ENCODE results near the gene SUN1.
"Not testable (repeated sequence)": the region's sequence is repeated elsewhere in the genome, so short reads cannot be mapped to it uniquely, and the experiment has no call there.

The SUN1 gene

DNA sequence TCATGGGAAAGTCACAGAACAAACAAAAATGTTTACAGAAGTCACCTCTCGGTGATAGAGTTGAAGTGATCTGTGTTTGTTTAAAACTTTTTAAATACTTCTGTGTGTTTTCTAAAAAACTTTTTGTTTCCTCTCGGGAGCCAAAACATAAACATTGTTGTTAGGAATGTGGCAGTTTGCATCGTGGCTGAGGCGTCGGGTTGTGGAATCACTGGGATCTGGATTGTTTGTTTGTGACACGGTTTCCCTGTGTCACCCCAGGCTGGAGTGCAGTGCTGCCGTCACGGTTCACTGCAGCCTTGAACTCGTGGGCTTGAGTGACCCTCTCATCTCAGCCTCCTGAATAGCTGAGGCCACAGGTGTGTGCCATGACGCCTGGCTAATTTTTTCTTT, 29.0 kb upstream of the SUN1 start:
- DNase-seq (ENCODE audit: low read depth in 2 of 2) = no peak

- DNase-seq (ENCODE audit: low read depth in 2 of 2) = not testable (repeated sequence)
Measured at GRCh38 chr7:803796-804195, 28.5 kb upstream of the SUN1 start.

- DNase-seq (ENCODE audit: low read depth in 2 of 2) = no peak
Measured at GRCh38 chr7:805261-805660, 27.0 kb upstream of the SUN1 start.

GRCh38 chr7:815284-816216, 16.7 kb upstream of the SUN1 start:
- peak in 1 of 2 donors; percentile 5 for DNase-seq (ENCODE audit: low read depth in 2 of 2)

- peak; percentile 96 to 97 for DNase-seq (ENCODE audit: low read depth in 2 of 2)
Measured at GRCh38 chr7:816300-816750, 16.0 kb upstream of the SUN1 start.

GRCh38 chr7:816751-817671, 15.3 kb upstream of the SUN1 start:
- peak; percentile 55 to 59 for DNase-seq (ENCODE audit: low read depth in 2 of 2)

DNA sequence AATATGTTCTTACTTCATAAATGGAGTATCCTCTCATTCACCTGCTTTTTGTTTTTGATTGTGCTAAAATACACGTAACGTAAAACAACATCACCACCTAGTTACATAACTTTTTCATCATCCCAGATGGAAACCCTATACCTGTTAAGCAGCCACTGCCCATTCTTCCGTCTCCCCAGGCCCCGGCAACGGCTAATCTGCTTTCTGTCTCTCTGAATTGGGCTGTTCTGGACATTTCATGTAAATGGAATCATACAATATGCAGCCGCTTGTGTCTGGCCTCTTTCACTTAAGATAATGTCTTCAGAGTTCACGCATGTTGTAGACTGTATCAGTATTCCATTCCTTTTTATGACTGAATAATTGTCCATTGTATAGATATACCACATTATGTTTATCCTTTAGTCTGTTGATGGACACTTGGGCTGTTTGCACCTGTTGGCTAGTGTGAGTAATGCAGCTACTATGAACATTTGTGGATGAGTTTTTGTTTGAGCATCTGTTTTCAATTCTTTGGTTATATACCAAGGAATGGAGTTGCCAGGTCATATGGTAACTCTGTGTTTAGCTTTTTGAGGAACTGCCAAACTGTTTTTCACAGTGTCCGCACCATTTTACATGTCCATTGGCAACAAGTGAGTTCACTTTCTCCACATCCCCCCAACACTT, 14.1 kb upstream of the SUN1 start:
- no peak for DNase-seq (ENCODE audit: low read depth in 2 of 2)

DNA sequence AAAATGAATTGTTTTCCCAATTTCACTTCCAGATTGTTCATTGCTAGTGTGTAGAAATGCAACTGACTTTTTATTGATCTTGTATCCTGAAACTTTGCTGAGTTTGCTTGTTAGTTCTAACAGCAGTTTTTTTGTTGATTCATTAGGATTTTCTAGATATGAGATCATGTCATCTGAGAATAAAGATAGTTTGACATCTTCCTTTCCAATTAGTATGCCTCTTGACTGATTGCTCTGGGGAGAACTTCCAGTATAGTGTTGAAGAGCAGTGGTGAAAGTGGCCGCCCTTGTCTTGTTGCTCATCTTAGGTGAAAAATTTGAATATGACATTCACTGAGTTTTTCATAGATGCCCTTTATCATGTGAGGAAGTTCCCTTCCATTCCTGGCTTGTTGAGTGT, 11.9 kb upstream of the SUN1 start:
- no peak for DNase-seq (ENCODE audit: low read depth in 2 of 2)

GRCh38 chr7:821688-822087, 10.6 kb upstream of the SUN1 start:
- DNase-seq (ENCODE audit: low read depth in 2 of 2) = no peak

DNA sequence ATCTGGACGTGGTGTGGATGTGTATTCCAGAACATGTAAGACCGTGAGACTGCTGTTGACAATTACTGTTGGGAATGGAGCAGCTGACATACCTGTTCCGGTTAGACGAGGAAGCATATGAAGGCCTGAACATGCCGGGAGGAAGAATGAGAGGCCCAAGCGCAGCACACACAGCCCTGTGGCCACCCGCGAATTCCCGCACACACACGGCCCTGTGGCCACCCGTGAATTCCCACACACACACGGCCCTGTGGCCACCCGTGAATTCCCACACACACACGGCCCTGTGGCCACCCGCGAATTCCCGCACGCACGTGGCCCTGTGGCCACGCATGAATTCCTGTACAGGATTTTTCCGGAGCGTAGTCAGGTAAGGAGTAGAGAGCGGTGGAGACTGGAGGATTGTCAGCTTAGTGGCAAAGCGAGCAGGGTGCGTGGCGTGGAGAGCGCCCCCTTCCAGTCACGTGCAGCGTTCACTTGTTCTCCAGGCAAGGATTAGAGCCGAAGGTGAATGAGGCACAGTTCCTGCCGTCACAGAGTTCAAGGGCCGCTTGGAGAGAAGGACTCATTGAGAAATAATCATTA, 9.5 kb upstream of the SUN1 start:
- no peak for DNase-seq (ENCODE audit: low read depth in 2 of 2)

DNA sequence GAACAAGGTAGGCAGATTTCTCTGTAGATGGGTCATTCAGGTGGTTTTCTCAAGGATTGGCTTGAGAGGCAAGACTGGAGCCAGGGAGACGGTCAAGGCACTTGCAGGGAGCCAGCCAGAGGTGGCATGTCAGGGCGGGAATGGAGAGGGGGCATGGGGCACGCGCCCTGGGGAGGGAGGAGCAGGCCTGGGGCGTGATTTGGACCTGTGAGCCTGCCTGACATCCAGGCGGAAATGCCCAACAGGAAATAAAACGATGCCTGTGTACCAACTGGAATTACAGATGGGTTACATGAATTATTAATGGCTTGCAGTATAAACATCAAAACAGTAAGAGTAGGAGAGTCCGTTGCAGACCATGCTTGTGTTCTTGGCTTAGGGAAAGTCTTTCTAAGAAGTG, 8.6 kb upstream of the SUN1 start:
- no peak for DNase-seq (ENCODE audit: low read depth in 2 of 2)

DNA sequence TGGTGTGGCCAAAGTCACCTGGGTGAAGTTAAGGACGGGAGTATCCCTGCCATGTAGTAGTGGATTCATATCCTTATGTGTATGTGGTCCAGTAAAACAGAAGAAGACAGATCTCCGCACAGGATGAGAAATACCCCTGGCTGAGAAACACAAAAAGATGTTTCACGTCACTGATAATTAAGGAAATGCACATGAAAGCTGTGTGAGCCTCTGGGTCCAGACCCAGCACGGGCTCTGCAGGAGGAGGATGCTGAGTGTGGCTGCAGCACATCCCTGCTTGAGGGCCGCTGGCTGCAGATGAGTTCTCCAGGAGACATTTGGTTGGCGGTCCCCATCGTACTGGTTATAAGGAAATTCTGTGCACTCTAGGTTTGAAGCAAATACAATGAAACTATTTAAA, 8.2 kb upstream of the SUN1 start:
- DNase-seq (ENCODE audit: low read depth in 2 of 2) = no peak

GRCh38 chr7:824664-825063, 7.6 kb upstream of the SUN1 start:
- no peak for DNase-seq (ENCODE audit: low read depth in 2 of 2)

- DNase-seq (ENCODE audit: low read depth in 2 of 2) = no peak
Measured at GRCh38 chr7:825386-825785, 6.9 kb upstream of the SUN1 start.

- no peak for DNase-seq (ENCODE audit: low read depth in 2 of 2)
Measured at GRCh38 chr7:826230-826917, 5.9 kb upstream of the SUN1 start.

GRCh38 chr7:828793-829561, 3.3 kb upstream of the SUN1 start:
- no peak for DNase-seq (ENCODE audit: low read depth in 2 of 2)

- no peak for DNase-seq (ENCODE audit: low read depth in 2 of 2)
Measured at GRCh38 chr7:830069-830468, 2.2 kb upstream of the SUN1 start.

DNA sequence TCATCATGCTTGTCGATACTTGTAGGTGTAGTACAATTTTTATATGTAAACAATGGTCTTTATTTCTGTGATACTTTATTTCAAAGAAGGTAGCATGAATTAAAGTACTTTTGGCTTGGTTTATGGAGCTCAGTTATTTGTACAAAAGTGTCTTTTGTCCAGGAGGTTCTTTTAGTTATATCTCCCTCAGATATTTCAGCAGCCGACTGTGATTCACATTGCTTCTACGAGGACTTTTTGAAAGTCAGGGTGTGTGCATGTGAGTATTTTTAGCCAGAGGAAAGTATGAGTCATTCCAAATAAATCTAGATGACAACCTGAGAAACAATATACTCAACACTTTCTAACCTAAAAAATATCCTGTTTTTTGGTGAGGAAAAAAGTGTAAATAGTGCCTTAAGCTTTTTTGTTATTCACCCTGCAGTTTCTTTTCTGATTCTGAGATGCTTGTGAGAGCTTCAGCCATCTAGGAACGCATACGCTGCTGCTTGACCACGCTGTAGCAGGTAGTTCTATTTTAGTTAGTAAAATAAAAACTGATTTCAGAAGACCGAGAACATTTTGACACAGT, 595 bp upstream of the SUN1 start:
- no peak for DNase-seq (ENCODE audit: low read depth in 2 of 2)

GRCh38 chr7:832968-833424, 720 bp downstream of the SUN1 start:
- no peak for DNase-seq (ENCODE audit: low read depth in 2 of 2)

Measured in stimulated activated CD8-positive, alpha-beta memory T cell treated with anti-CD3 and anti-CD28 coated beads, Interleukin-15, amount 100 ng/mL, for 48 hours (primary cell).